ENCODE results near the gene MED9.
"Not testable (repeated sequence)": the region's sequence is repeated elsewhere in the genome, so short reads cannot be mapped to it uniquely, and the experiment has no call there.

Gene MED9

DNA sequence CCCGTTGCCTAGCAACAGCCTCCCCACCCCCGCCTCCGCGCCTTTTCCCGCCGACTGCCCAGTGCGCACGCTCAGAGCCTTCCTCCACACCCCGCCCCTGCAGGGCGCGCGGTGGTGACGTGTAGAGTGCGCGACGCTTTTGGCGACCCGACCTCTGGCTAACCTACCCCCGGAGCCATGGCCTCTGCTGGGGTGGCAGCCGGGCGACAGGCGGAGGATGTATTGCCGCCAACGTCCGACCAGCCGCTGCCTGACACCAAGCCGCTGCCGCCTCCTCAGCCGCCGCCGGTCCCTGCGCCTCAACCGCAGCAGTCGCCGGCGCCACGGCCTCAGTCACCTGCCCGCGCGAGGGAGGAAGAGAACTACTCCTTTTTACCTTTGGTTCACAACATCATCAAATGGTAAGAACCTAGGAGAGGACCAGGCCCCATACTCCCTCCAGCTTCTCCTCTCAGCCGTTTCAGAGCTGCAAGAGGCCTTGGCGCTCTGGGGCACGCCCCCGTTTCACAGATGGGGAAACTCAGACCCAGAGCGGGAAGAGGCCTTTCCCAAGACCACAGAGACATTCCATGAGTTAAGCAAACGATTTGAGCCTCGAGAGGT lies at the start of gene MED9:
Gene MED9 (plus strand): TSS at position 136 of the 603 bp plus-strand sequence. CDS start 42 bp downstream, at position 178.
- DNase-seq (ENCODE audit: low spot score), result peak; percentile 96

DNA sequence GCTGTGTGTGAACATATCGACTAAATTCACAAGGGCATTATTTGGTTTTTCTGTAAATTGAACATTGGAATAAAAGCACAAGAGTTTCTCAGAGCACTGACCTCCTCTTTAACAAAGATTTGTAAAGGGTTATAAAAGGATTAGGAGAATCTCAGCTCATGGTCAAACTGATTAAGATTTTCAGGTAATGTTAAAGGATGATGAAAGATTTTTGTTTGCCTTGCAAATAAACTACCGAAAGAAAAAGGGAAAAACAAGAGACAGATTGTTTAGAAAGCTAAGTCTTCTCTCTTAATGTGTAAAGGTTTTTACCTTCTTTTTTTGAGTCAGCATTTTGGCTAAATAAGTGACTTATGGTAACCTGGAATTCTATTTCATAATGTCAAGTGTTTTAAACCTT lies 47.6 kb upstream of the MED9 start:
- no peak for DNase-seq (ENCODE audit: low spot score)

DNA sequence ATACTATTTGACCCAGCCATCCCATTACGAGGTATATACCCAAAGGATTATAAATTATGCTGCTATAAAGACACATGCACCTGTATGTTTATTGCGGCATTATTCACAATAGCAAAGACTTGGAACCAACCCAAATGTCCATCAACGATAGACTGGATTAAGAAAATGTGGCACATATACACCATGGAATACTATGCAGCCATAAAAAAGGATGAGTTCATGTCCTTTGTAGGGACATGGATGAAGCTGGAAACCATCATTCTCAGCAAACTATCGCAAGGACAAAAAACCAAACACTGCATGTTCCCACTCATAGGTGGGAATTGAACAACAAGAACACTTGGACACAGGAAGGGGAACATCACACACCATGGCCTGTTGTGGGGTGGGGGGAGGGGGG lies 45.9 kb upstream of the MED9 start:
- not testable (repeated sequence) for DNase-seq (ENCODE audit: low spot score)

DNA sequence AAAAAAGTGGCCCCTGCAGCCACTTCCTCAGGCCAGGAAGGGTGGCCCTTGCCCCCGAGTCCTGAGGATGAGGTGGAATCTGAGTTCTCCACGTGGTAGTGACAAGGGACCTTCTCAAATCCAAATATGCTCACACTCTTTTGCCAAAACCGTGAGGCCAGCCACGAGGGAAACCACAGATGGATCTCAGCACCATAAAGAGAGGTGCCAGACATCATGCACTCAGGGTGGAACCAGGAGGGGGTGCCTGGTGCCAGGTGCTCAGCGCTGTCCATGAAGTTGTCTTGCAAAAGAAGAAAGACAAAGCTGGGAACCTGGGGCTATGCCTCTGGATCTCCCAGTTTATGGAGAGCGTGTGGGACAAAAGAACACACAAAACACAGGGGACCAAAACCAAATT lies 45.2 kb upstream of the MED9 start:
- no peak for DNase-seq (ENCODE audit: low spot score)

GRCh38 chr17:17433000-17433703 lies 43.6 kb upstream of the MED9 start:
- DNase-seq (ENCODE audit: low spot score), result no peak

DNA sequence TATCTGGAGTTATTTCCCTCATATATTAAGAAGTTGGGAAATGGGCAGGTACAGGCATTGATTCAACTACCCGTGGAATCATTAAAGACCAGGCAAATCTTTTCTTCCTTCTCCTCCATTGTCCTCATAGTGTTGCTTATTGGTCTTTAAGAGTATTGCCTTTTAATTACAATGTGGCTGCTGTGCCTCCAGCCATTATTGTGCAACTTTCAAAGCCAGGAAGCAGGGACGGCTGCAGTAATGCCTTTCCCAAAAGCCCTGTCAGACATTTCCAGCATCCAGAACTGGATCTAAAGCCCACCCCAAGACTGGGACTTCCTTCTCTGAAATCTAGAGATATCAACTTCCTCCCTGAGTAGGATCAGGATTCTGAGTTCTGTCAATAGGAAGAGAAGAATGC lies 42.3 kb upstream of the MED9 start:
- no peak for DNase-seq (ENCODE audit: low spot score)

DNA sequence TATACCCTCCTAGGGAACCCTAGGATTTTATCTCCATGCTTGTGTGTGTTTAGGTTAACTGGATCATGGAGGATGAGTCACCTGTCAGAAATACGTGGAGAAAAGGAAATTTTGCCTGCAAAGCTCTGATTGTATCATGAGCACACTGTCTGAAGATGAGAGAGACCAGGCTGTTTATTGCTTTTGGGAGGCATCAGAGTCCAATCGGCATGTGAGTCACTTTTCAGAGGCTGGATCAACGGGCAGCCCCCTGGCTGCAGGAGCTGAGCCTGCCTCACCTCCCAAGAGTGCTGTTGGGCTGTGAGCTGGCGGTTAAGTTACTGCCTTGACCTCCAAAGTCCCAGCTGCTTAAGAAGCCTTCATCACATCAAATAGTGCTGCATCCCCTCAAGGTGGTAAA lies 41.5 kb upstream of the MED9 start:
- DNase-seq (ENCODE audit: low spot score), result peak; percentile 55

DNA sequence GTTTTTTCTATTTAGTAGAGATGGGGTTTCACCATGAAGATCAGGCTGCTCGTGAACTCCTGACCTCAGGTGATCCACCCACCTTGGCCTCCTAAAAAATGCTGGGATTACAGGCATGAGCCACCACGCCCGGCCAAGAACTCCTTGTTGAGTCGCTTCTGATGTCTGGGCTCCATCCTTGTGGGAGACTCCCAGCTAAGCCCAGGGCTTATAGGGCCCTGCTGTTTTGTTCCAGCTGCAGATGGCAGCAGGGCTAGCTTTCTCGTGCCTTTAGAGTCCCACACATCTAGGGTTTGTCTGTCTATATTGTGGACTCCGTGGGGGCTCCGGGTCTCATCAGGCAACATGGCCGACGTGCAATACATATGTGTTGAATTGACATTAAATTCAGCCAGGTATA lies 39.3 kb upstream of the MED9 start:
- DNase-seq (ENCODE audit: low spot score), result no peak

GRCh38 chr17:17437893-17438292 lies 38.9 kb upstream of the MED9 start:
- no peak for DNase-seq (ENCODE audit: low spot score)

GRCh38 chr17:17440010-17440843 lies 36.6 kb upstream of the MED9 start:
- peak; percentile 73 for DNase-seq (ENCODE audit: low spot score)

DNA sequence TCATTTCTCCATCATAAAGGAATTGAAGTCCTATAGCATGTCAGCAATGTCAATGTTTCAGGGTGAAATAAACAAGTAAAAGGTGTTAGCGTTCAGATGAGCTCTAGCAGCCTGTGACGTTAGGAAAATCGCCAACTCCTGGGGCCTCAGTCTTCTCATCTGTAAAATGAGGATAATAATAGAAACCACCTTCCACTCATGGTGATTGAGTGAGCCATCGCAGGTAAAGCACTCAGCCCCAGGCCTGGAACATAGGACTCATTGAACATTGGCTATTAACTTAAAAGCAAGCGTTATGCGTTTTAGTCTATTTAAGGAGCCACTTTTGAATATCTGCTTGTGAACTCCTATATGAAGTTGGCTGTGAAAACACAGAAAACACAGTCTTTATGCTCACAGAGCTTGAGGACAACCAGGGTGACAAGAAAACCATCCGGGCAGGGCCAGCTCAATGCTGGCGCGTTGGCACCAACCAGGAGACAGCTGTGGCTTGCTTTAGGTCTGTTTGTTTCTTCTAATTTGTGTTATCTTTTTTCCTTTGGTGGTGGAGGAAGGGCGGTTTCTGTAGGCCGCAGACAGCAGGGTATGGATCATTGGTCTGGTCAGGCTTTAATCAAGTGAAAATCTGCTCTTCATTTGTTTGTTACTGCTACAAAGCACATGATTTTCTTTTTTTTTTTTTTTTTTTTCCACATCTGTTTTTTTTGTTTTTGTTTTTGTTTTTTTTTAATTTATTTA lies 35.7 kb upstream of the MED9 start:
- DNase-seq (ENCODE audit: low spot score), result no peak

DNA sequence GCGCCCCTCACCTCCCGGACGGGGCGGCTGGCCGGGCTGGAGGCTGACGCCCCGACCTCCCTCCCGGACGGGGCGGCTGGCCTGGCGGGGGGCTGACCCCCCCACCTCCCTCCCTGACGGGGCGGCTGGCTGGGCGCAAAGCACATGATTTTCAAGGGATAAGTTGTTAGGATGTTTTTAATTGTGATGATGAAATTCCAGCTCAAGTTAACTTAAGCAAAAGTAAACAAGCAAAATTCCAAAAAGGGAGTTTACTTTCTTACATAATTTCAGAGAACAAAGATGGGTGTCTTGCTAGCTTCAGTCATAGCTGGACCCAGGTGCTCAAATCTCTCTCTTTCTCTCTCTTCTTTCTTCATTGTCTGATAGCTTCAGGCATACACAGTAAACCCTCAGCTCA lies 33.6 kb upstream of the MED9 start:
- no peak for DNase-seq (ENCODE audit: low spot score)

DNA sequence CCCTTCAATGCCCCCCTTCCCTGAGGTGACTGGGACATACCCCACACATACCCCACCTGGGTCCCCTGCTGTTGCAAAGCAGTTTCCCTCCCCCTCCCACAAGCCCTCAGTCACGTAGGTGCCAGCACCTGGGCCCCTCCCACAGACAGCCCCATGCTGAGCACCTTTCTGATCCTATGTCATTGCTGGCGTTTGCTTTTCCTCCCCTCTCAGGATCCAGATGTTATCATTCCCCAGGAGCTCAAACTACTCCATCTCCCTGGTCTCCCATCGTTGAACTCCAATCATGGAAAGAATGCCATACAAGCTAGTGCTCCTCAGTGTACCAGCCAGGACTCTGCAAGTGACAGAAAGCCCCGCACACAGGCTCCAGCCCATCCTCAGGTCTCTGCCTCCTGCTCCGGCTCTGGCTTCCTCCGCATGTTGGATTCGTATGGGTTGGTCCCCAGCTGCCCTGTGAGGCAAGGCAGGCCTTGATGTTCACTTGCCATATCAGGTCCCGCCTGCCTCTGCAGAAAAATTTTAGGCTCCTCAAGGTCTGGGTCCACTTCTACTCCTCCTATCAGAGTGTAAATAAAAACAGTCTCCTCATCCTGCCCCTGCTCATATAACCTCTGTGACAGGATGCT lies 31.4 kb upstream of the MED9 start:
- no peak for DNase-seq (ENCODE audit: low spot score)

DNA sequence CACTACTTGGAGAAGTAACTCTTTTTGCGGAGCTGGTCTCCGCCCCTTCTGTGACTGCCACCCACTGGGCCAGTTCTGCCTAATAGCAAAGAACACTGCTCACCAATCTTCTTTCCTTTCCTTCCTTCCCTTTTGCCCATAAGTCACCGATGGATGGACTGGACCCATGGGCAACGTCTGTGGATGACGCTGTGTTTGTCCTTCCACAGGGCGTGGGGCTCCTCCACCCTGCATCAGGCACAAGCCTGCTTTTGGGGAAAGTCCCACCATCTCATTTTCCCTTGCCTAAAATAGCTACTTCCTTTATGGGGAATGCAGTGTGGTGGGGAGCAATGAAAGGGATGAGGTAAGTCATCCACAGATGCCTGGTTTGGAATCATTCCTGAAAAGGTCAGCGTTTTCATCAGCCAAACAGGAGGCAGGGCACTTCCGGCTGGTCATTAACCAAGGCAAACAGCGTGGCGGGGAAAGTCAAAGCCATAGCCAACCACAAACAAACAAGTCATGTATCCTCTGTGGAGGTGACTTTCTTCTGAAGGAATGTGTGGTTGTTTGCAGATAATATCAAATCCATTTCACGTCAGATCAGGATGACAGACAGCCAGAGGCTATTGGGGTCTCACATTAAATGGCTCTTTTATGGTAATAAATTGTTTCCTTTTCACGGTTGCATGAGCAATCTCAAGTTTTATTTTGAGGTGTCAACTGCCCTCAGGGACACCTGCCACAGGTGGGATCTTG lies 30.7 kb upstream of the MED9 start:
- peak; percentile 91 for DNase-seq (ENCODE audit: low spot score)

DNA sequence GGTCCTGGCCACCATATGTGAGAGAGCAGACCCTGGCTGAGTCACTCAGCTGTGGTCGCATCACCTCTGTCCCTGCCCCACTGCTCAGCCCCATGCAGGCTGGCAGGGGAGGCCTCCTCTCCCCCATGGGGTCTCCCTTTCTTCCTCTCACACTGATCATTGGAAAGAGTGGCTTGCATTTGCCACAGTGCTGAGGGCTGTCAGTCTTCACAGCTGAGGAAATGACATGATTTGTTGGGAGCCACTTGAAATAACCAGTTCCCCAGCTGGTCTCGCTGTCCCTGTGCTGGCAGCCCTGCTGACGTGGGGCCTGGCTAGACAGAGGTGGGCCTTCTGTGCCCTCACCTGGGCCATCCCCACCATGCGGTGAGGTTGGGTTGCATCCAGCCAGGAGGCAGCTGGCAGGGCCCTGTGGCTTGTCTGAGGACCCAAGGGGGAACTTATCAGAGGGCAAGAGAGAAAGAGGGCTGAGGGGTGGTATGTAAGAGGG lies 30.1 kb upstream of the MED9 start:
- DNase-seq (ENCODE audit: low spot score), result no peak

GRCh38 chr17:17447264-17447663 lies 29.5 kb upstream of the MED9 start:
- no peak for DNase-seq (ENCODE audit: low spot score)

- DNase-seq (ENCODE audit: low spot score), result no peak
Measured at GRCh38 chr17:17448076-17448475, 28.7 kb upstream of the MED9 start.

DNA sequence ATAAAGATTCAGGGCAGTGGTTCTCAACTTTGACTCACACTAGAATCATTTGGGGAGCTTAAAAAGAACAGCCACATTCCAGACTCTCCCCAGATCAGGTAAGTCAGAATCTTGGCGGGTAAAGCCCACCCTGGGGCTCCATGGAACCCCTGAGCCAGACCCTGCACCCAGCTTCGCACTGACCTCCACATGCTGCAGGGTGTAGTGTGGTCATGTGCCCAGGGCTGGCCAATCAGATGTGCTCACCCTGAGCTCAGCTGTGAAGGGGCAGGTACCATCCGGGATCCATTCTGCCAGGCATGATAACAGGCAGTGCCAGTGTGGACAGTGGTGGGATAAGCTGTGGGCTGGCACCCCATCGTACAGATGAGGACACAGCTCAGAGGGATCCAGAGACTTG lies 28.1 kb upstream of the MED9 start:
- no peak for DNase-seq (ENCODE audit: low spot score)

DNA sequence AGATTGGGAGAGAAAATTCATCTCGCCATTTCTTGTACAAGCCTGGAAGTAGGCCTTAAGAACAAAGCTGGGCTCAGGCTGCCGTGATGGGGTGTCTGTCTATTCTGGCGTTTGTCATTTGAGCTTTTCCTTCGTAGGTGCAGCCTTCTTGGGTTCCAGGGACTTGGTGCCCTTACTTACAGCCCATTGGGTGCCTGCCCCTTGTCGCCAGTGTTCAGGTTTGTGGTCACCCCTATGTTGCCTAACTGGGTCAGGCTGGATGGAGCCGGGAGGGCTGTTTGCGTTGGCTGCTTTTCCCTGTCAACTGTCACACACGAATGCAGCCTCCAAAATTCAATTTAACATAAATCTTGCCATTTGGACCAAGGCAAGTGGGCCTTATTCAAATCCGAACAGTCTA lies 23.7 kb upstream of the MED9 start:
- DNase-seq (ENCODE audit: low spot score), result no peak

DNA sequence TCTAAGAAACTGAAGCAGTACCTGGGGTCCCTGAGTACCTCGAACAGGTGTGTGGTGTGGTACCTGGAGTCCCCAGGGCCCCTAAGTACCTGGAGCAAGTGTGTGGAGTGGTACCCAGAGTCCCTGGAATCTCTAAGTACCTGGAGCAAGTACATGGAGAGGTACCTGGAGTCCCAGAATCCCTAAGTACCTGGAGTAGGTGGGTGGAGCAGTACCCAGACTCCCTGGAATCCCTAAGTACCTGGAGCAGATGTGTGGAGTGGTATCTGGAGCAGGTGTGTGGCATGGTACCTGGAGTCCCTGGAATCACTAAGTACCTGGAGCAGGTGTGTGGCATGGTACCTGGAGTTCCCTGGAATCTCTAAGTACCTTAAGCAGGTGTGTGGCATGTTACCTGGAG lies 22.5 kb upstream of the MED9 start:
- DNase-seq (ENCODE audit: low spot score), result no peak

- not testable (repeated sequence) for DNase-seq (ENCODE audit: low spot score)
Measured at GRCh38 chr17:17454700-17455099, 22.1 kb upstream of the MED9 start.

All from HuH-7 (cell line).